IMR-90 (cell line): ENCODE measurements around the gene ZSCAN4. TPM values are rescaled to one million over a fixed set of nuclear protein-coding genes. Genes with fewer than 3 reads are reported as not detected.

Experiments used
- polyA plus RNA-seq, 3 experiments: library from polyadenylated mRNA; depleted of rRNA; stranded (reverse); fragments of >200 nt; gene quantifications; 2 replicates each; pipeline ENCODE4 v1.2.3, GENCODE V29; 2012; ENCODE audit warnings: low replicate concordance in 1 of 3
- total RNA-seq: library from RNA; depleted of rRNA; stranded (reverse); fragments of >200 nt; gene quantifications from 2 replicates; pipeline ENCODE4 v1.2.3, GENCODE V29; 2012; rRNA removed

Gene ZSCAN4
- total and polyA plus RNA-seq, 2 of the 4 experiments (the other 2 are of a cell fraction), result not detected

Other genes starting within 250 kb of the ZSCAN4 start
- 8.1 and 9.9 TPM in 2 replicates for gene ZNF749, start 233.6 kb upstream of the ZSCAN4 start, total RNA-seq
- gene ZNF749, start 233.6 kb upstream of the ZSCAN4 start, polyA plus RNA-seq (2012; rRNA removed), result 7.0 and 7.9 TPM in 2 replicates
- 0.36 and 0.56 TPM in 2 replicates for gene VN1R1, start 211.8 kb upstream of the ZSCAN4 start, total RNA-seq
- gene VN1R1, start 211.8 kb upstream of the ZSCAN4 start, polyA plus RNA-seq (2012; rRNA removed), result 0.14 and 0.32 TPM in 2 replicates
- gene ZNF772, start 191.4 kb upstream of the ZSCAN4 start, total RNA-seq, result 25.6 and 33.0 TPM in 2 replicates
- 2.9 and 4.6 TPM in 2 replicates for gene ZNF772, start 191.4 kb upstream of the ZSCAN4 start, polyA plus RNA-seq (2012; rRNA removed)
- 13.9 and 20.3 TPM in 2 replicates for gene ZNF419, start 181.2 kb upstream of the ZSCAN4 start, total RNA-seq
- 5.0 and 6.4 TPM in 2 replicates for gene ZNF419, start 181.2 kb upstream of the ZSCAN4 start, polyA plus RNA-seq (2012; rRNA removed)
- gene ZNF773, start 169.0 kb upstream of the ZSCAN4 start, total RNA-seq, result 11.9 and 13.3 TPM in 2 replicates
- 4.3 and 5.5 TPM in 2 replicates for gene ZNF773, start 169.0 kb upstream of the ZSCAN4 start, polyA plus RNA-seq (2012; rRNA removed)
- 6.9 and 8.6 TPM in 2 replicates for gene ZNF549, start 141.6 kb upstream of the ZSCAN4 start, total RNA-seq
- gene ZNF549, start 141.6 kb upstream of the ZSCAN4 start, polyA plus RNA-seq (2012; rRNA removed), result 2.1 and 2.4 TPM in 2 replicates
- gene ZNF550, start 109.1 kb upstream of the ZSCAN4 start, total RNA-seq, result 6.9 and 12.5 TPM in 2 replicates
- 4.2 and 5.7 TPM in 2 replicates for gene ZNF550, start 109.1 kb upstream of the ZSCAN4 start, polyA plus RNA-seq (2012; rRNA removed)
- gene ZNF416, start 90.0 kb upstream of the ZSCAN4 start, total RNA-seq, result 6.1 and 8.1 TPM in 2 replicates
- gene ZNF416, start 90.0 kb upstream of the ZSCAN4 start, polyA plus RNA-seq (2012; rRNA removed), result 2.3 and 2.6 TPM in 2 replicates
- 9.2 and 11.8 TPM in 2 replicates for gene ZIK1, start 84.8 kb upstream of the ZSCAN4 start, total RNA-seq
- 3.5 and 4.1 TPM in 2 replicates for gene ZIK1, start 84.8 kb upstream of the ZSCAN4 start, polyA plus RNA-seq (2012; rRNA removed)
- 4.4 and 6.6 TPM in 2 replicates for gene ZNF530, start 69.0 kb upstream of the ZSCAN4 start, total RNA-seq
- gene ZNF530, start 69.0 kb upstream of the ZSCAN4 start, polyA plus RNA-seq (2012; rRNA removed), result 2.9 and 3.0 TPM in 2 replicates
- gene ZNF134, start 54.7 kb upstream of the ZSCAN4 start, total RNA-seq, result 31.0 and 31.1 TPM in 2 replicates
- gene ZNF134, start 54.7 kb upstream of the ZSCAN4 start, polyA plus RNA-seq (2012; rRNA removed), result 6.0 and 6.2 TPM in 2 replicates
- gene ZNF211, start 35.8 kb upstream of the ZSCAN4 start, total RNA-seq, result 9.2 and 13.1 TPM in 2 replicates
- 6.5 and 8.7 TPM in 2 replicates for gene ZNF211, start 35.8 kb upstream of the ZSCAN4 start, polyA plus RNA-seq (2012; rRNA removed)
- gene ZNF551, start 13.0 kb downstream of the ZSCAN4 start, total RNA-seq, result 13.9 and 14.7 TPM in 2 replicates
- 2.6 and 3.3 TPM in 2 replicates for gene ZNF551, start 13.0 kb downstream of the ZSCAN4 start, polyA plus RNA-seq (2012; rRNA removed)
- 1.9 and 2.9 TPM in 2 replicates for gene ZNF154, start 40.3 kb downstream of the ZSCAN4 start, total RNA-seq
- gene ZNF154, start 40.3 kb downstream of the ZSCAN4 start, polyA plus RNA-seq (2012; rRNA removed), result 1.5 and 2.2 TPM in 2 replicates
- gene ZNF671, start 58.7 kb downstream of the ZSCAN4 start, total RNA-seq, result 13.3 and 14.9 TPM in 2 replicates
- 3.1 and 4.1 TPM in 2 replicates for gene ZNF671, start 58.7 kb downstream of the ZSCAN4 start, polyA plus RNA-seq (2012; rRNA removed)
- gene ZNF776, start 77.9 kb downstream of the ZSCAN4 start, total RNA-seq, result 14.3 and 15.8 TPM in 2 replicates
- 3.3 and 4.3 TPM in 2 replicates for gene ZNF776, start 77.9 kb downstream of the ZSCAN4 start, polyA plus RNA-seq (2012; rRNA removed)
- 17.2 and 18.6 TPM in 2 replicates for gene ZNF586, start 100.7 kb downstream of the ZSCAN4 start, total RNA-seq
- gene ZNF586, start 100.7 kb downstream of the ZSCAN4 start, polyA plus RNA-seq (2012; rRNA removed), result 5.5 and 5.6 TPM in 2 replicates
- 4.7 and 5.0 TPM in 2 replicates for gene ZNF552, start 146.0 kb downstream of the ZSCAN4 start, total RNA-seq
- gene ZNF552, start 146.0 kb downstream of the ZSCAN4 start, polyA plus RNA-seq (2012; rRNA removed), result 1.8 and 2.8 TPM in 2 replicates
- gene ZNF587B, start 161.4 kb downstream of the ZSCAN4 start, total RNA-seq, result 32.2 and 33.9 TPM in 2 replicates
- 2.5 and 3.7 TPM in 2 replicates for gene ZNF587B, start 161.4 kb downstream of the ZSCAN4 start, polyA plus RNA-seq (2012; rRNA removed)
- 32.5 and 43.7 TPM in 2 replicates for gene ZNF587, start 180.9 kb downstream of the ZSCAN4 start, total RNA-seq
- gene ZNF587, start 180.9 kb downstream of the ZSCAN4 start, polyA plus RNA-seq (2012; rRNA removed), result 11.2 and 14.0 TPM in 2 replicates
- 5.9 and 6.9 TPM in 2 replicates for gene ZNF814, start 220.1 kb downstream of the ZSCAN4 start, total RNA-seq
- gene ZNF814, start 220.1 kb downstream of the ZSCAN4 start, polyA plus RNA-seq (2012; rRNA removed), result 3.9 and 4.5 TPM in 2 replicates
- 20.8 and 23.1 TPM in 2 replicates for gene ZNF417, start 247.7 kb downstream of the ZSCAN4 start, total RNA-seq
- gene ZNF417, start 247.7 kb downstream of the ZSCAN4 start, polyA plus RNA-seq (2012; rRNA removed), result 3.1 and 4.0 TPM in 2 replicates